ENCODE data around the gene ARX. TPM values are rescaled to one million over a fixed set of nuclear protein-coding genes. Genes with fewer than 3 reads are reported as not detected.

ARX gene
- total and polyA plus RNA-seq, 2 donors: 0.09 TPM; not detected in 1

DNA sequence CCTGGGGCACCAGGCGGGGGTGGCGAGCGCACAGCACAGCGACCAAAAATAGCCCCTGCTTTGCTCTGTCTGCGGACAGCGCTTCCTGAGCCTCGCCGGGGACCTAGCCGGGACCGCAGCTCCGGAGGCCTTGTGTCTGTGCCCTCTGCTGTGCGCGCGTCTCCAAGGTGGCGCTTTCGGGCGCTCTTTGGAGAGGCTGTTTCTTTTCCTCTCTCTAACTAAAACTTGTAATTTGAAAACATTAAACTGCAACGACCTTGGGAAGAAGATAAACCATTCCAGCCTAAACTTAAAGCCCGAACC is 3.4 kb downstream of the ARX start:
- WGBS: 2% methylated on average over 19 of the region's 19 CpGs
- Histone ChIP-seq H3K36me3 (ENCODE audit: control insufficient read depth in 2 of 2, insufficient read depth in 2 of 2, low read length in 1 of 2) (no peaks in the 10 kb centered on the region), H3K27me3 (ENCODE audit: control insufficient read depth in 2 of 2, insufficient read depth in 1 of 2, low read length in 1 of 2) (peaks cover 59 to 97% of the 10 kb centered on the region in 2 donors), H3K9me3 (ENCODE audit: control insufficient read depth in 2 of 2, insufficient read depth in 1 of 2, low read length in 1 of 2) (peaks cover 0 to 22% of the 10 kb centered on the region in 2 donors), H3K27ac (ENCODE audit: low read depth in 1 of 2, low read length in 1 of 2) (no peak overlapping the region), H3K4me3 (ENCODE audit: low read length in 2 of 2) (no peak overlapping the region), H3K4me1 (ENCODE audit: control insufficient read depth in 2 of 2, insufficient read depth in 2 of 2, low read length in 2 of 2) (peaks cover 0 to 5% of the 10 kb centered on the region in 2 donors)
- no peak for DNase-seq (ENCODE audit: low read depth in 6 of 9, low spot score in 9 of 9)

DNA sequence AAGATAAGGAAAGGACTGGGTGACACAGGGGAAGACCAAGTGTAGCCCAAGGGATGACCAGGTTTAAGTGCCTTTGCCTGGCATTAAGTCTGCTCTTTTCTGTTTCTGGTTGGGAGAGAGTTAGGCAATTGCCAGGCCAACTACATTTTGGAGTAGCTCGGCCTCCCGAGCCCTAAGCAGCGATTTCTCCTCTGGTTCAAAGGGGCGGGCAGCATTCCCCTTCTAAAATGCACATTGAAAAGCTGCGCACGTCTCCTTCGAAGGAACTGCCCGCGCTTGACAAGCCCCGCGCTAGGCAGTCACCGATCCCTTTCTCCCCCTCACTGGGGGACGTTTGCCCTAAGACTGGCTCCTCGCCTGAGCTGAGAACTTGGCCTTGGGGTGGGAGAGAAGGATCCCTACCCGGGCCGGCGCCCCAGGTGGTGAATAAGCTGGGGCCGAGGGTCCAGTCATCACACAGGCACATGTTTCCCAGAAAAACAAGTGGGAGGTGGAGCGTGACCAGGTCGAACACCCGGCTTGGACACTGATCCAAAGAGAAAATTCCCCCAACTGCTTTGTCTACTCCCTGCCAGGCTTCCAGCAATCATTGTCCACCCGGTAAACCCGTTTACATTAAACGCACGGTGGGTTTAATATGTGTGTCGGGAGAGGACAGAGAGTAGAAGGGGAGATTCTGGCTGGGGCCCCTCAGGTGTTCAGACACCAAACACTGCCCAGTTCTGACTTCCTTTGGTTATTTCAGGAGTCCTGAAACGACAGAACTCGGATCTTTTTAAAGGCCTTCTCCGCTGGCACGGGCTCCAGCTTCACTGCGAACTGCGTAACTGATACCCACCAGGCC is 4.0 kb downstream of the ARX start:
- no peak overlapping the region for H3K27ac ChIP-seq (ENCODE audit: low read depth in 1 of 2, low read length in 1 of 2)
- peaks cover 0 to 5% of the 10 kb centered on the region in 2 donors for H3K4me1 ChIP-seq (ENCODE audit: control insufficient read depth in 2 of 2, insufficient read depth in 2 of 2, low read length in 2 of 2)
- no peak overlapping the region for H3K4me3 ChIP-seq (ENCODE audit: low read length in 2 of 2)
- H3K9me3 ChIP-seq (ENCODE audit: control insufficient read depth in 2 of 2, insufficient read depth in 1 of 2, low read length in 1 of 2): peaks cover 0 to 22% of the 10 kb centered on the region in 2 donors
- no peak for DNase-seq (ENCODE audit: low read depth in 6 of 9, low spot score in 9 of 9)
- no peaks in the 10 kb centered on the region for H3K36me3 ChIP-seq (ENCODE audit: control insufficient read depth in 2 of 2, insufficient read depth in 2 of 2, low read length in 1 of 2)
- 8% methylated on average over 32 of the region's 32 CpGs for WGBS
- peaks cover 59 to 97% of the 10 kb centered on the region in 2 donors for H3K27me3 ChIP-seq (ENCODE audit: control insufficient read depth in 2 of 2, insufficient read depth in 1 of 2, low read length in 1 of 2)

DNA sequence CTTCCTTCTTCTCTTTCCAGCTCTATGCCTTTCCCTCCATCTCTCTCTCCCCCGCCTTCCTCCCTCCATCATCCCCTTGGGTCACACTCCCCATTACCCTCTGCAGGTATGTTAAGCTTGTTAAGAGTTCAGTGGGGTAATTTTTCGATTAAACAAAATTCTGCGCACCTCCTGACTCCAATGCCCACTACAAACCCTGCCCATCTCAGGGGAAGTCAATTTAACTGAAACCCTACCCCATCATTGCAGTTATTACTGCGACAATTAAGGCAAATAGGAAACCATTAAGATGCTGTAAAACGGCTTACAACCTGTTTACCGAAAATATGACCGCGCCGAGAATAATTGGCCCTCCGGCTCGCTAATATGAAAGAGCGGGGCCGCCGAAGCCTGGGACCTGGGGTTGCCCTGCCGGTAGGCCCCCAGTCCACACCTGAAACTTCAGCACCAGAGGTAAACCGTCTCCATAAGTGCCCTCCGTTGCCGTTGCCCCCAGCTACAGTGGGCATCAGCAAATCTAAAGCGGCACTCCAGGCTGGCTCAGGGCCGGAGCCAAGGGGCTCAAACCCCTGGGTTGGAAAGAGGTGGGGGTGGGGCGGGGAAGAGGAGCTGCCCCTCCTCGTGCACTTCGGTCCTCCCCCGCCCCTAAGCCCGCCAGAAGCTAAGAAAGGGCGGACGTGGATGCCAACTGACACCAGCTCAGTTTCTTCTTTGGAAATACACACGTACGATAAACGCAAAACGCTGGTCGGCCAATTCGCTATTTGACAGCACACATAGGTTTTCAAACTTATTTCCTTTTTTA is 4.8 kb downstream of the ARX start:
- H3K4me3 ChIP-seq (ENCODE audit: low read length in 2 of 2): no peak overlapping the region
- peaks cover 0 to 5% of the 10 kb centered on the region in 2 donors for H3K4me1 ChIP-seq (ENCODE audit: control insufficient read depth in 2 of 2, insufficient read depth in 2 of 2, low read length in 2 of 2)
- DNase-seq (ENCODE audit: low read depth in 6 of 9, low spot score in 9 of 9): no peak
- no peaks in the 10 kb centered on the region for H3K36me3 ChIP-seq (ENCODE audit: control insufficient read depth in 2 of 2, insufficient read depth in 2 of 2, low read length in 1 of 2)
- peaks cover 54 to 97% of the 10 kb centered on the region in 2 donors for H3K27me3 ChIP-seq (ENCODE audit: control insufficient read depth in 2 of 2, insufficient read depth in 1 of 2, low read length in 1 of 2)
- H3K27ac ChIP-seq (ENCODE audit: low read depth in 1 of 2, low read length in 1 of 2): no peak overlapping the region
- 8% methylated on average over 33 of the region's 33 CpGs for WGBS
- peaks cover 0 to 16% of the 10 kb centered on the region in 2 donors for H3K9me3 ChIP-seq (ENCODE audit: control insufficient read depth in 2 of 2, insufficient read depth in 1 of 2, low read length in 1 of 2)

DNA sequence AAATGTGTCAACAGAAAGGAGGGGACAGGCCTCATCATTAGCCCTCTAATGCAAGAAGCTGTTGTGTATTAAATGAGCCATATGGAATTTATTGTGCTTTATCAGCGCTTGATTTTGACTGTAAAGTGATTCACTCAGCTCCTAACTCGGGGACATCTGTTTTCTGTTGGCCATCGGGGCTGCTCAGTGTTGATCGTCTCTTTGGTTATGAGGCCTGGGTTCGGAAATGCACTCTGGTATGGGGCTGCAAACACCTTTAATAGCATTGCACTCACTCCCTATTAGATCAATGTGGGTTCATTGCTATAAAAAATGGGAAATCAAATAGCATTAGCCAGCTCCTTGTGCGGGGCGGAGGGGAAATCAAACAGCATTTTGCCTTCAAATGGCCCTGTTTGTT is 6.4 kb downstream of the ARX start:
- H3K27me3 ChIP-seq (ENCODE audit: control insufficient read depth in 2 of 2, insufficient read depth in 1 of 2, low read length in 1 of 2): peaks cover 54 to 97% of the 10 kb centered on the region in 2 donors
- H3K4me3 ChIP-seq (ENCODE audit: low read length in 2 of 2): no peak overlapping the region
- no peak for DNase-seq (ENCODE audit: low read depth in 6 of 9, low spot score in 9 of 9)
- no peaks in the 10 kb centered on the region for H3K36me3 ChIP-seq (ENCODE audit: control insufficient read depth in 2 of 2, insufficient read depth in 2 of 2, low read length in 1 of 2)
- peaks cover 0 to 11% of the 10 kb centered on the region in 2 donors for H3K9me3 ChIP-seq (ENCODE audit: control insufficient read depth in 2 of 2, insufficient read depth in 1 of 2, low read length in 1 of 2)
- no peaks in the 10 kb centered on the region for H3K4me1 ChIP-seq (ENCODE audit: control insufficient read depth in 2 of 2, insufficient read depth in 2 of 2, low read length in 2 of 2)
- WGBS: 21% methylated on average over 7 of the region's 7 CpGs
- H3K27ac ChIP-seq (ENCODE audit: low read depth in 1 of 2, low read length in 1 of 2): no peak overlapping the region

DNA sequence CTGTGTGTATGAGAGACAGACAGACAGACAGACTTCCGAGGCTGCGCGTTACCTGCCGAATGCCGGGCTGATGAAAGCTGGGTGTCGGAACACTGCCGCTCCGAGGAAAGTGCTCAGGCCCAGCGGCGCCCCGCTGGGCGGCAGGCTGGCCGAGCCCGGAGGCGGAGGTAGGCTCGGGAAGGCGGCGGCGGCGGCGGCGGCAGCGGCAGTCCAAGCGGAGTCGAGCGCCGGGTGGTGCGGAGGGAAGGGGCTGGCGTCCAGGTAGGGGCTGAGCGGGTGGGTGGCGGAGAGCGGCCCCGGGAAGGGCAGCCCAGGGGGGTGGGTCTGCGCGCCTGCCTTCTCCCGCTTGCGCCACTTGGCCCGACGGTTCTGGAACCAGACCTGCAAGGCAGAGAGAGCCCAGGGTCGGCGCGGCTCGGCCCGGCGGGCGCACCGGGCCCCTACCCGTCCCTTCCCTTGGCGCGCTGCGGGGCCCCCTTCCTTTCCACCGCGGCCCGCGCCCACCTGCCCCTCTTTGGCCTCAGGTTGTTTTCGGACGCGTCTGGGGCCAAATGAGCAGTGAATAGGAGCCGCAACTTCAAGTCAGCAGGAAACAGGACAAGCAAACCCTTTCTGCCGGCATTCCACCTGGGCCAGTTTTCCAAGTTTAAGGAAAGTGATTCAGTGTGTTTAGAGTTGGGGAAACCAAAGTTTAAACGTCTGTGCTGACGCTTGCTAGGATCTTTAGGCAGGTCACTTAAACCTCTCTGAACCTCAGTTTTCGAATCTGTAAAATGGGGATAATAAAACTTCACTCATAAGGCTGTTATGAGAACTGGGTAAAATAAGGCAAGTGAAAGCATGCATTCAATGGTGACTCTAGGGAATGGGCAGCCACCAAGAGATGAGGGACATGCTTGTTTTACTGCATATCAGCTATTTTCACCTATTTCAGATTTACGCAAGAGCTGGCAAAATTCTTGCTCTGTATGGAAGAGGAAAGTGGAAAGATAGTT is 8.4 kb downstream of the ARX start:
- DNase-seq (ENCODE audit: low read depth in 6 of 9, low spot score in 9 of 9): no peak
- Histone ChIP-seq H3K36me3 (ENCODE audit: control insufficient read depth in 2 of 2, insufficient read depth in 2 of 2, low read length in 1 of 2) (no peaks in the 10 kb centered on the region), H3K27me3 (ENCODE audit: control insufficient read depth in 2 of 2, insufficient read depth in 1 of 2, low read length in 1 of 2) (peaks cover 58 to 98% of the 10 kb centered on the region in 2 donors), H3K27ac (ENCODE audit: low read depth in 1 of 2, low read length in 1 of 2) (no peak overlapping the region), H3K9me3 (ENCODE audit: control insufficient read depth in 2 of 2, insufficient read depth in 1 of 2, low read length in 1 of 2) (peaks cover 0 to 6% of the 10 kb centered on the region in 2 donors), H3K4me3 (ENCODE audit: low read length in 2 of 2) (no peak overlapping the region), H3K4me1 (ENCODE audit: control insufficient read depth in 2 of 2, insufficient read depth in 2 of 2, low read length in 2 of 2) (no peaks in the 10 kb centered on the region)
- WGBS: 4% methylated on average over 58 of the region's 64 CpGs

DNA sequence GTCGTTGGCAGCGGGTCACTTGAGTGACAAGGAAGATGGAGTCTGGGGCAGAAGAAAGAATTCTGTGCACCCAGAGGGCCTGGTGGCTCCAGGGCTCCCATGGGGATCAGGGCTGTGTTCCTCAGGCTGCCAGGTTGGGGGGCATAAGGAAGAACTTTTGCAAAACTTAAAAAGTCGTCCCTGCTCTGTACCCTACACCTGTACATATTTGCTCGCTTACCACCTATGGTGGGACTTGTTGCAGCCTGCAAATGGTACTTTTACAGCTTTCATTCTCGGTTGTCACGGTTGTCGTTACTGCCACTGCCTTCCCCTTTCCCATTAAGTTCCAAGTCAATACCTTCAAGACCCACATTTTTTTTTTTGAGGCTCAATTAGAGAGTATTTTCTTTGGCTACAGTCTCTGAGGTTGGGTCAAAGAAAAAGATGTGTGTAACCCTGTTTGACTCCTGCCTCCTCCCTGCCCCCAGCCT is 9.1 kb downstream of the ARX start:
- Histone ChIP-seq H3K4me1 (ENCODE audit: control insufficient read depth in 2 of 2, insufficient read depth in 2 of 2, low read length in 2 of 2) (no peaks in the 10 kb centered on the region), H3K4me3 (ENCODE audit: low read length in 2 of 2) (no peak overlapping the region), H3K27ac (ENCODE audit: low read depth in 1 of 2, low read length in 1 of 2) (no peak overlapping the region), H3K36me3 (ENCODE audit: control insufficient read depth in 2 of 2, insufficient read depth in 2 of 2, low read length in 1 of 2) (no peaks in the 10 kb centered on the region), H3K27me3 (ENCODE audit: control insufficient read depth in 2 of 2, insufficient read depth in 1 of 2, low read length in 1 of 2) (peaks cover 61 to 98% of the 10 kb centered on the region in 2 donors), H3K9me3 (ENCODE audit: control insufficient read depth in 2 of 2, insufficient read depth in 1 of 2, low read length in 1 of 2) (peaks cover 0 to 4% of the 10 kb centered on the region in 2 donors)
- 7% methylated on average over 7 of the region's 7 CpGs for WGBS
- DNase-seq (ENCODE audit: low read depth in 6 of 9, low spot score in 9 of 9): no peak

DNA sequence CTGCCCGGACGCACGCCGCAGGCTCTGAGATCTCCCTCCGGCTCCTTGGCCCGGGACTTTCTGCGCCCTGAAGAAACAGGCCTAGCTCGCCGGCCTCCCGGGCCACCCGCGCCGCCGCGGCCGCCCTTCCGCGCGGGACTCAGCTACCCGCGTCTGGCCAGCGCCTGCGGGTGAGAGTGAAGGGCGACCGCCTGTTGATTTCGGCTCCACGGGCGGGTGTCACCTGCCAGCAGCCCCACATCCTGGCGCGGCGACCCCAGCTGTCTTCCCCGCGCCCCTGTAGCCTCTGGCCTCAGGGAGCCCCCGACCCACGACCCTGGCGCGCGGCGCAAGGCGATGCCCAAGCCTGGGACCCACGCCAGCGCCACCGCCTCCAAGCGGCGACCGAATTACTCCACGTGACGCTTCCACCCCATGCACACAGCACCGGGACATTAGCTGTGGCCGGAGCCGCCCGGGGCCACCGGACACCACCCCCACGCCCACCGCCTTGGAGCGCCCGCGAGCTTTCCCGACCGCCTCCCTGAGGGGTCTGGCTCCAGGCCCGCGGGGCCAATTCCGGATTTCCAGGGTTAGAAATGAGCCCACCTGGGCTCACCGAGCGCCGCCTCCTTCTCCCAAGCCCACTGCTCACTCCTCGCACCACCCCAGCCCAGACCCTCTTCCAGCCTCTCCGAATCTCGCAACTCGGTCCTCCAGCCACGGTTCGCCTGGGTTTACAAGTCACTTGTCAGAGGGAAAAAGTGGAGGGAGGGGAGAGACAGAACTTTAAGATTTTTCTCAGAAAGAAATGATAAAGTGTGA is 10.2 kb downstream of the ARX start:
- H3K27ac ChIP-seq (ENCODE audit: low read depth in 1 of 2, low read length in 1 of 2): no peak overlapping the region
- DNase-seq (ENCODE audit: low read depth in 6 of 9, low spot score in 9 of 9): no peak
- WGBS: 6% methylated on average over 72 of the region's 72 CpGs
- H3K36me3 ChIP-seq (ENCODE audit: control insufficient read depth in 2 of 2, insufficient read depth in 2 of 2, low read length in 1 of 2): no peaks in the 10 kb centered on the region
- H3K27me3 ChIP-seq (ENCODE audit: control insufficient read depth in 2 of 2, insufficient read depth in 1 of 2, low read length in 1 of 2): peaks cover 61 to 98% of the 10 kb centered on the region in 2 donors
- H3K4me3 ChIP-seq (ENCODE audit: low read length in 2 of 2): no peak overlapping the region
- H3K9me3 ChIP-seq (ENCODE audit: control insufficient read depth in 2 of 2, insufficient read depth in 1 of 2, low read length in 1 of 2): peaks cover 0 to 4% of the 10 kb centered on the region in 2 donors
- no peaks in the 10 kb centered on the region for H3K4me1 ChIP-seq (ENCODE audit: control insufficient read depth in 2 of 2, insufficient read depth in 2 of 2, low read length in 2 of 2)

DNA sequence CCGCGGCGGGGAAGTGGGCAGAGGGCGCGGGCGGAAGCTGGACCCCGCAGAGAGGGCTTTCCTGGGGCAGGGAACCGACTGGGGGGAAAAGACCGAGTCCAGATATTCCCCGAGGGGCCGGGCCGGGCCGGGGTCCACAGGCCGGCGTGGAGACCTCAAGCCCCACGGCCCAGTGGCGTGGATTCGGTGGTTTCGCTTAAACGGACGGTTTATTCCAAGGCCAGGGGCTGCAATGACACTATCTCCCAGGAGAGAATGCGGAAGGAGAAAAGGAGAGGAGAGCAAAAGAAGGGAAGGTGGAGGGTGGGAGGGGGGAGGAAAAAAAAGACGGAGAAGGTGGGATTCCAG is 10.8 kb downstream of the ARX start:
- H3K4me1 ChIP-seq (ENCODE audit: control insufficient read depth in 2 of 2, insufficient read depth in 2 of 2, low read length in 2 of 2): no peaks in the 10 kb centered on the region
- H3K36me3 ChIP-seq (ENCODE audit: control insufficient read depth in 2 of 2, insufficient read depth in 2 of 2, low read length in 1 of 2): no peaks in the 10 kb centered on the region
- H3K9me3 ChIP-seq (ENCODE audit: control insufficient read depth in 2 of 2, insufficient read depth in 1 of 2, low read length in 1 of 2): peaks cover 0 to 4% of the 10 kb centered on the region in 2 donors
- H3K4me3 ChIP-seq (ENCODE audit: low read length in 2 of 2): no peak overlapping the region
- DNase-seq (ENCODE audit: low read depth in 6 of 9, low spot score in 9 of 9): no peak
- no peak overlapping the region for H3K27ac ChIP-seq (ENCODE audit: low read depth in 1 of 2, low read length in 1 of 2)
- peaks cover 59 to 94% of the 10 kb centered on the region in 2 donors for H3K27me3 ChIP-seq (ENCODE audit: control insufficient read depth in 2 of 2, insufficient read depth in 1 of 2, low read length in 1 of 2)
- 4% methylated on average over 23 of the region's 23 CpGs for WGBS
